Measurements from ENCODE around the gene SAMD14.

SAMD14 gene
- long read RNA-seq, donor 1, full-length matches to known transcripts, result 3 of 3 reads
- long read RNA-seq, donor 1, partial matches to known transcripts, result 0 of 3 reads
- long read RNA-seq, donor 1, other reads (novel, unspliced or antisense), result 0 of 3 reads
- long read RNA-seq, donor 2, full-length matches to known transcripts, result 1 of 1 reads
- long read RNA-seq, donor 2, partial matches to known transcripts, result 0 of 1 reads
- long read RNA-seq, donor 2, other reads (novel, unspliced or antisense), result 0 of 1 reads
- long read RNA-seq, donor 3, full-length matches to known transcripts, result 5 of 5 reads
- long read RNA-seq, donor 3, partial matches to known transcripts, result 0 of 5 reads
- long read RNA-seq, donor 3, other reads (novel, unspliced or antisense), result 0 of 5 reads
- long read RNA-seq, donor 4, partial matches to known transcripts, result 0 of 4 reads
- long read RNA-seq, donor 4, other reads (novel, unspliced or antisense), result 0 of 4 reads
- long read RNA-seq, donor 5, full-length matches to known transcripts, result 5 of 5 reads
- long read RNA-seq, donor 5, partial matches to known transcripts, result 0 of 5 reads
- long read RNA-seq, donor 5, other reads (novel, unspliced or antisense), result 0 of 5 reads
- long read RNA-seq, donor 6, partial matches to known transcripts, result 0 of 2 reads
- long read RNA-seq, donor 6, other reads (novel, unspliced or antisense), result 0 of 2 reads
- long read RNA-seq, donor 7, result 0 reads
- long read RNA-seq, donor 8, partial matches to known transcripts, result 0 of 2 reads
- long read RNA-seq, donor 8, other reads (novel, unspliced or antisense), result 0 of 2 reads

DNA sequence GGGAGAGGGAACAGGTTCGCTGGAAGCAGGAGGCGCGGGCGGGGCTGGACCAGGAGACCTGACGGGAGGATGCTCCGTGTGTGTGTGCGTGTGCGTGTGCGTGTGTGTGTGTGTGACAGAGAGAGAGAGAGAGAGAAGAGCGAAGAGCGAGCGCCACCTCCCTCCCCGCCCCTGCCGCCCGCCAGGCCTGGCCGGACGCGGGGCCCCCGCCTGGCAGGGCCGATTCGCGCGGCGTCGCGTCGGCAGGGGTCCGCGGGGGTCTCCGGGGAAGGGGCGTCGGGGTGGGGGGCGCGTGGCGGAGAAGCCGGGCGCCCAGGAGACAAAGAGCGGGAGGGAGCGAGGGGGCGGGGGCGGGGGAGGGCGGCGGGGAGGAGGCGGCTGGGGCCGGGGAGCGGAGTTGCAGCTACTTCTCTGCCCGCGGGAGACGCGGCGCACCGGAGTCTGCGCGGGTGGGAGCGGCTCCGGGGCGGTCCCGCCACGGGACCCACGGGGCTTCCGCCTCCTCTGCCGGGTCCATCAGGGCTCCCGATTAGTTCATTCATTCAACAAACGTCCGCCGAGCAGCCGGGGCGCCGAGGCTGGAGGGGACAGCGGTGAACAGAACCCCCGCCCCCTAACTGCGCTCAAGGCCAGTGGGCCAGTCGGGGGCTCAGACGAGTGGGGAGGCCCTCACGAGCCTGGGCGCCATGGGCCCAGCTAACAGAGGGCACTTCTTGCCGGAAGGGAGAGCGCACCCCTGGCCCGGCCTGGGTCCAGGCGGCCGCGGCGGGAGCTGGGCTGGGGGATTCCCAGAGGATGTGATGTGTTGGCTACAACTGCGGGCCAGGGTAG, at the start of gene SAMD14:
Gene SAMD14 (minus strand): TSS at position 433 of the 831 bp plus-strand sequence. CDS start 5,201 bp downstream, outside the sequence.
- DNase-seq, result peak; percentile 76

- DNase-seq, result peak; percentile 83
Measured at GRCh38 chr17:50177983-50178834, 48.2 kb upstream of the SAMD14 start.

- no peak for DNase-seq
Measured at GRCh38 chr17:50177476-50177875, 47.5 kb upstream of the SAMD14 start.

GRCh38 chr17:50176559-50177357, 46.8 kb upstream of the SAMD14 start:
- no peak for DNase-seq

GRCh38 chr17:50175035-50175807, 45.3 kb upstream of the SAMD14 start:
- DNase-seq, result no peak

DNA sequence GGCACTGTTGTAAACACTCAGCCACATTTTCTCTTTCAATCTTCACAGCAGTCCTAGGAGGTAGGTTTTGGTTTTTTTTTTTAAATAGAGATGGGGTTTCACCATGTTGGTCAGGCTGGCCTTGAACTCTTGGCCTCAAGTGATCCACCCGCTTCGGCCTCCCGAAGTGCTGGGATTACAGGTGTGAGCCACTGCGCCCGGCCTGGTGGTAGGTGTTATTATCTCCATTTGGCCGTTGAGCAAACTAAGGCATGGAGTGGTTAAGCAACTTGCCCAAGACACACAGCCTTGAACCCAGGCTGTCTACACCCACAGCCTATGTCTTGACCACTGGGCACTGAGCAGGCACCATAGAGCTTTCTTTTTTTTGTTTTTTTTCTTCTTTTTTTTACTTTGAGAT, 44.5 kb upstream of the SAMD14 start:
- no peak for DNase-seq

DNA sequence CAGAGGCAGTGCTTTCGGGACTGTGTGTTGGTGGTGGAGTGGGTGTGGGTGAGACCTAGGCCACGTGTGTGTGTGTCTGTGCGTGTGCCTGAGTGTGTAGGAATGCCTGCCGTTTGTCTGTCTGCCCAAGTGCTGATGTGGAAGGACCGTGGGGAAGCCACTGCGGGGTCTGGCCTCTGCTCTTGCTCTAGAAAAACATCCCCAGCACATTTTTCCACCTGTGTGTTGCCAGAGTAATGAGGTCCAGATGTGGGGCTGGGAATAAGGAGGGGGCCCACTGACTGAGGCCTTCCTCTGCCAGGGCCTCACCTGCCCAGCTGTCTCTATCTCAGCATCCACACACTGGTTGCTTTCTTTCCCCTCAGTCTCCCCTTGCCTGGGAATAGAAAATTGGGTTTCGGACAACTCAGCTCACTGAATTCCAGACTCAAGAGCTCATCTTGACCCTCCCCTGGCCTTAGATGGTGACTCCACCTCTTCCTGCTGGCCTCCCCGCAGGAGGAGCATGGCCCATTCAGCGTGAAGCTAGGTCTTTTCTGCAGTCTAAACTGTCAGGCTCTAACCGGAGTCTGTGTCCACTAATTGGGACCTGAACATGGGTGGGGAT, 43.5 kb upstream of the SAMD14 start:
- DNase-seq, result no peak

DNA sequence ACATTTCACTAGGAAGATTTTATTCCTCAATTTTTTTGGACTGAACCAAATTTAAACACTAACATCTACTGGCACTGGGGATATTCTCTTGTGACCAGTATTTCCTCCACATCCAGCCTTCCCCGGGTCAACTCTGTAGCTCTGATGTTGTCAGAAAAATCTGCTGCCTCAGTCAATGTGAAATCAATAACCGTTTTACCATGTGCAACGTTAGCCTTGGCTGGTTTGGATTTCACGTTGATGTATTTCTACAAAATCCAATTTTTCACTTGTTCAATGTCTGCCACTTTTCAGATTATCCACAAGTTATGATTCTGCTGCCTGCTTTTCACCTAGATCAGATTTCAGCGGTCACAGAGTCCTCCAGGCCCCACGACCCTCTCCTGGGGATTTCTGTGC, 43.0 kb upstream of the SAMD14 start:
- DNase-seq, result no peak

GRCh38 chr17:50172130-50172529, 42.2 kb upstream of the SAMD14 start:
- no peak for DNase-seq

GRCh38 chr17:50171371-50172071, 41.6 kb upstream of the SAMD14 start:
- no peak for DNase-seq

DNA sequence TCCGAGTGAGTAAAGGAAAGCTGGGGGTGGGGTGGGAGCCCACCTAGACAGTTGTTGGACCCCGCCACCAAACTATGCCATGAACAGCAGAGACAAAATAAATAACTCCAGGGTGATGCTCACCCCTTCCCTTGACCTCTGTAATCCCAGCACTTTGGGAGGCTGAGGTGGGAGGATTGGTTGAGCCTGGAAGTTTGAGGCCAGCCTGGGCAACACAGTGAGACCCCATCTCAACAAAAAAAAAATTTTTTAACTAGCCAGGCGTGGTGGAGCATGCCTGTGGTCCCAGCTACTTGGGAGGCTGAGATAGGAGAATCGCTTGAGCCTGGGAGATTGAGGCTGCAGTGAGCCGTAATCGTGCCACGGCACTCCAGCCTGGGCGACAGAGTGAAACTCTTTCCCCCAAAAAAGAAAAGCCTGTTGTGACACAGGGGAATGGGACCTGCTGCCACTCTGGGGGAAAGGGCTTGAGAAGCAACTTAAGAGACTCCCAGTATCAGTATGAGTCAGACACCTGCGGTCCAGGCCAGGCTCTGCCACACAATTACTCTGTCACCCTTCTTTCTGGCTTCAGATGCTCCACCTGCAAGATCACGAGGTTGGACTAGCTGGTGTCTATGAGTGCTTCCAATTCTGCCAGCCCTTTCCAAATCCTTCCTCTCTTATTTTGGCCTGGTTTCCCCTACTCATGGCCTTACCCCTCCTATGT, 40.9 kb upstream of the SAMD14 start:
- DNase-seq, result no peak

GRCh38 chr17:50169881-50170459, 40.0 kb upstream of the SAMD14 start:
- DNase-seq, result no peak

GRCh38 chr17:50169121-50169764, 39.3 kb upstream of the SAMD14 start:
- peak; percentile 85 for DNase-seq

DNA sequence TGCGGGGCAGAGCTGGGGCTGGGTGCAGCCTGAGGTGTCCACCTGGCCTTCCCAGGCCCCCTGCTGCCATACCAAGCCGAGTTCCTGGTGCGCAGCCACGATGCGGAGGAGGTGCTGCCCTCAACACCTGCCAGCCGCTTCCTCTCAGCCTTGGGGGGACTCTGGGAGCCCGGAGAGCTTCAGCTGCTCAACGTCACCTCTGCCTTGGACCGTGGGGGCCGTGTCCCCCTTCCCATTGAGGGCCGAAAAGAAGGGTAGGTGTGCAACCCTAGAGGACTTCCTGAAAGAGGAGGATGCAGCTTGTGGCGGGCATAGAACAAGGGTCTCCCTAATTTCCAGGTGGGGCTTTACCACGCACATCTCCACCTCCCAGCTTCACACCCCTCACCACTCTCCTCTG, 38.4 kb upstream of the SAMD14 start:
- DNase-seq, result no peak

GRCh38 chr17:50167371-50167770, 37.4 kb upstream of the SAMD14 start:
- no peak for DNase-seq

GRCh38 chr17:50166518-50167181, 36.7 kb upstream of the SAMD14 start:
- no peak for DNase-seq

Measured in right kidney (tissue), 9 donors.